PC-3 (cell line): Measurements from ENCODE around the gene NFIX. TPM values are rescaled to one million over a fixed set of nuclear protein-coding genes. Genes with fewer than 3 reads are reported as not detected.
A peak's percentile ranks its signal among the peaks of the same experiment; 100 is the strongest.

ENCODE experiments used
- ATAC-seq: fragments of 200-7000 bp; cut with Tn5 transposase; 2 replicates; pipeline ENCODE4 v1.9.1; 2020; ENCODE audit warnings: mild to moderate bottlenecking, moderate library complexity
- BruUV-seq: library from RNA; stranded (reverse); fragments of 400-500 nt; replicated peaks from 2 replicates; lab custom pipeline; 2021; lab: Mats Ljungman, UMichigan
- CTCF ChIA-PET: fragments of 300-600 bp; sonication (Branson Sonifier 250); formaldehyde crosslinking; loops from one replicate; lab custom pipeline; 2022; ENCODE audit warnings: antibody characterized with exemption; lab: Charles Lee
- POLR2A ChIA-PET: fragments of 300-600 bp; sonication (Branson Sonifier 250); formaldehyde crosslinking; loops from one replicate; lab custom pipeline; 2022; ENCODE audit warnings: antibody characterized with exemption; ENCODE audit not compliant: unreplicated experiment; lab: Charles Lee
- DNase-seq: peaks from one replicate; pipeline ENCODE4 v3.0.0-alpha.2; 2015
- H2AFZ ChIP-seq: fragments of 300-600 bp; sonication (generic); 2 replicates; pipeline ENCODE4 v1.6.0; 2016; ENCODE audit warnings: antibody characterized with exemption, low read length
- H3F3A ChIP-seq: fragments of 300-600 bp; sonication (generic); one replicate; pipeline ENCODE4 v1.6.0; 2017; ENCODE audit warnings: antibody characterized with exemption, low read length, control low read depth, mild to moderate bottlenecking; ENCODE audit not compliant: unreplicated experiment
- H3K27ac ChIP-seq: fragments of 300-600 bp; sonication (generic); 2 replicates; pipeline ENCODE4 v1.5.1; 2016; ENCODE audit warnings: mild to moderate bottlenecking, low read length
- H3K27me3 ChIP-seq: fragments of 300-600 bp; sonication (generic); 2 replicates; pipeline ENCODE4 v1.6.1; 2016; ENCODE audit warnings: low read length, mixed read lengths
- H3K36me3 ChIP-seq: fragments of 300-600 bp; sonication (generic); 2 replicates; pipeline ENCODE4 v1.6.1; 2016; ENCODE audit warnings: low read depth, mixed run types, low read length, mixed read lengths
- H3K4me1 ChIP-seq: fragments of 300-600 bp; sonication (generic); 2 replicates; pipeline ENCODE4 v1.5.1; 2016; ENCODE audit warnings: low read length; ENCODE audit not compliant: insufficient read depth
- H3K4me2 ChIP-seq: fragments of 300-600 bp; sonication (generic); 2 replicates; pipeline ENCODE4 v1.6.0; 2016; ENCODE audit warnings: low read length
- H3K4me3 ChIP-seq: fragments of 300-600 bp; sonication (generic); 2 replicates; pipeline ENCODE4 v1.5.1; 2016; ENCODE audit warnings: mild to moderate bottlenecking, low read length, mixed read lengths
- H3K79me2 ChIP-seq: fragments of 300-600 bp; sonication (generic); 2 replicates; pipeline ENCODE4 v1.6.1; 2017; ENCODE audit warnings: low read length, mixed read lengths
- H3K9ac ChIP-seq: fragments of 300-600 bp; sonication (generic); 2 replicates; pipeline ENCODE4 v1.6.0; 2016; ENCODE audit warnings: mild to moderate bottlenecking, low read length
- H3K9me2 ChIP-seq: fragments of 300-600 bp; sonication (generic); replicated peaks from 2 replicates; pipeline ENCODE4 v1.6.1; 2016; ENCODE audit warnings: mixed run types, low read length, mixed read lengths
- H3K9me3 ChIP-seq: fragments of 300-600 bp; sonication (generic); 2 replicates; pipeline ENCODE4 v1.6.1; 2016; ENCODE audit warnings: low read length, mixed read lengths
- H4K20me1 ChIP-seq: fragments of 300-600 bp; sonication (generic); 2 replicates; pipeline ENCODE4 v1.6.1; 2016; ENCODE audit warnings: low read length, mixed read lengths
- CTCF ChIP-seq: fragments of 300-600 bp; sonication (generic); conservative IDR thresholded peaks from 2 replicates; pipeline ENCODE4 v1.5.1; 2017; ENCODE audit warnings: antibody characterized with exemption, low read depth, mild to moderate bottlenecking, low read length
- EZH2 ChIP-seq: fragments of 300-600 bp; sonication (generic); IDR thresholded peaks from one replicate; pipeline ENCODE4 v1.6.1; 2017; ENCODE audit warnings: antibody characterized with exemption, mild to moderate bottlenecking, low read length; ENCODE audit not compliant: unreplicated experiment
- EZH2phosphoT487 ChIP-seq: fragments of 300-600 bp; sonication (generic); IDR thresholded peaks from 2 replicates; pipeline ENCODE4 v1.6.1; 2018; ENCODE audit warnings: mild to moderate bottlenecking, antibody characterized with exemption, low read length, borderline replicate concordance
- intact Hi-C: fragments of 100-400 bp; cut with micrococcal nuclease; formaldehyde crosslinking; loops from 2 replicates; pipeline ENCODE4 v1.9.0; 2023
- total RNA-seq: library from RNA; depleted of rRNA; stranded (reverse); fragments of >200 nt; gene quantifications from 2 replicates; pipeline ENCODE4 v1.2.3, GENCODE V29; 2014

NFIX gene
- total RNA-seq, 1 experiment from 2014 or later, result 43.3 TPM

- peak; percentile 97 for DNase-seq
- peak; percentile 52 for ATAC-seq
- Histone ChIP-seq H2AFZ (peak within 1 kb of the TSS; percentile 82), H3K4me3 (peak within 1 kb of the TSS; percentile 91), H3K27ac (peak within 1 kb of the TSS; percentile 81), H3K4me1 (peaks cover 38% of the 10 kb centered on the region), H3K9me3 (no peaks in the 10 kb centered on the region), H3K27me3 (no peaks in the 10 kb centered on the region), H3K9ac (peak within 1 kb of the TSS; percentile 94), H3K79me2 (peaks cover 67% of the 10 kb centered on the region), H4K20me1 (peaks cover 26% of the 10 kb centered on the region), H3K36me3 (peaks cover 20% of the 10 kb centered on the region; the same call in 1 of the 2 replicates), H3K4me2 (peak within 1 kb of the TSS; percentile 96), H3K9me2 (no peaks in the 10 kb centered on the region), H3F3A (peaks cover 4% of the 10 kb centered on the region)
- BruUV-seq, result TSS peak; percentile 83
- no peak for TF ChIP-seq EZH2phosphoT487
- TF ChIP-seq CTCF, result no peak
- TF ChIP-seq EZH2, result no peak
- intact Hi-C loops, result loop anchor here (1.0 kb wide), 1 partner anchor 34 kb away; the partner anchor contains the start of genes IER2 and STX10
- ChIA-PET CTCF (interaction anchor here (0.6 to 0.7 kb wide), 2 partner anchors 134 to 154 kb away, joined by 4 to 6 read pairs; no protein-coding TSS in a partner anchor), POLR2A (no interaction called here)
Measured at GRCh38 chr19:13116282-13117175, 121.3 kb downstream of the NFIX start, which contains the start of gene TRMT1. TSS of gene TRMT1 (minus strand) at chr19:13116740. CDS start at chr19:13116399, 341 bp downstream.

GRCh38 chr19:13117176-13117771 is 122.0 kb downstream of the NFIX start:
- TF ChIP-seq EZH2phosphoT487 (no peak), CTCF (no peak), EZH2 (no peak)
- CTCF ChIA-PET, result interaction anchor here (0.6 to 1.2 kb wide), 3 partner anchors 134 to 155 kb away, joined by 3 to 6 read pairs (median 4); no protein-coding TSS in a partner anchor
- Histone ChIP-seq H3K27me3 (no peaks in the 10 kb centered on the region), H3K9me3 (no peaks in the 10 kb centered on the region), H3K4me1 (peaks cover 38% of the 10 kb centered on the region), H3K4me2 (peak overlapping the region; percentile 96), H3K9ac (peak overlapping the region; percentile 94), H3K27ac (peak overlapping the region; percentile 81), H3K36me3 (peaks cover 24% of the 10 kb centered on the region; the same call in 1 of the 2 replicates), H3K9me2 (no peaks in the 10 kb centered on the region), H2AFZ (peak overlapping the region; percentile 82), H3F3A (peaks cover 4% of the 10 kb centered on the region), H3K79me2 (peaks cover 74% of the 10 kb centered on the region), H3K4me3 (peak overlapping the region; percentile 91), H4K20me1 (peaks cover 33% of the 10 kb centered on the region)
- BruUV-seq, result no TSS peak
- peak; percentile 3; the same call in 1 of the 2 replicates for ATAC-seq
- intact Hi-C loops, result loop anchor here (1.0 kb wide), 1 partner anchor 33 kb away; the partner anchor contains the start of genes IER2 and STX10
- DNase-seq, result no peak
- POLR2A ChIA-PET, result interaction anchor here (0.6 kb wide), 2 partner anchors 50 to 57 kb away, joined by 3 to 4 read pairs; no protein-coding TSS in a partner anchor
